DND-41 (cell line): ENCODE results near the gene STAMBPL1.

ENCODE experiments used
- EZH2 ChIP-seq: IDR thresholded peaks from 3 replicates; pipeline ENCODE4 v1.6.1; 2012; ENCODE audit warnings: borderline replicate concordance, low read depth, mild to moderate bottlenecking, moderate library complexity, low read length, inconsistent platforms; ENCODE audit not compliant: severe bottlenecking
- TF ChIP-seq, protein P1 (sequence below): IDR thresholded peaks from 2 replicates; pipeline ENCODE4 v1.5.1; 2012; ENCODE audit warnings: borderline replicate concordance, low read length, moderate library complexity, mild to moderate bottlenecking; ENCODE audit not compliant: poor library complexity, severe bottlenecking; ENCODE audit errors: extremely low read depth

- TF ChIP-seq, protein P1, sequence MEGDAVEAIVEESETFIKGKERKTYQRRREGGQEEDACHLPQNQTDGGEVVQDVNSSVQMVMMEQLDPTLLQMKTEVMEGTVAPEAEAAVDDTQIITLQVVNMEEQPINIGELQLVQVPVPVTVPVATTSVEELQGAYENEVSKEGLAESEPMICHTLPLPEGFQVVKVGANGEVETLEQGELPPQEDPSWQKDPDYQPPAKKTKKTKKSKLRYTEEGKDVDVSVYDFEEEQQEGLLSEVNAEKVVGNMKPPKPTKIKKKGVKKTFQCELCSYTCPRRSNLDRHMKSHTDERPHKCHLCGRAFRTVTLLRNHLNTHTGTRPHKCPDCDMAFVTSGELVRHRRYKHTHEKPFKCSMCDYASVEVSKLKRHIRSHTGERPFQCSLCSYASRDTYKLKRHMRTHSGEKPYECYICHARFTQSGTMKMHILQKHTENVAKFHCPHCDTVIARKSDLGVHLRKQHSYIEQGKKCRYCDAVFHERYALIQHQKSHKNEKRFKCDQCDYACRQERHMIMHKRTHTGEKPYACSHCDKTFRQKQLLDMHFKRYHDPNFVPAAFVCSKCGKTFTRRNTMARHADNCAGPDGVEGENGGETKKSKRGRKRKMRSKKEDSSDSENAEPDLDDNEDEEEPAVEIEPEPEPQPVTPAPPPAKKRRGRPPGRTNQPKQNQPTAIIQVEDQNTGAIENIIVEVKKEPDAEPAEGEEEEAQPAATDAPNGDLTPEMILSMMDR: no peak
- TF ChIP-seq EZH2: no peak
Measured at GRCh38 chr10:88858491-88858890, 21.6 kb upstream of the STAMBPL1 start.
